ENCODE results near the gene KAZALD1.

- TF ChIP-seq POLR2A (IDR thresholded peaks at IDR 0.05; ENCODE audit: low read length) (no peak), GATA1 (IDR thresholded peaks at IDR 0.05; ENCODE audit: low read depth, low read length) (no peak)
Measured at GRCh38 chr10:101019440-101019703, 42.4 kb upstream of the KAZALD1 start.

All from erythroblast (primary cell).